GM03348 (cell line): ENCODE measurements around the gene NPLOC4.

Source experiments
- DNase-seq: peaks from one replicate; pipeline ENCODE4 v3.0.0; 2012; ENCODE audit warnings: low spot score

Gene NPLOC4

GRCh38 chr17:81662002-81662401, 25.1 kb upstream of the NPLOC4 start:
- no peak for DNase-seq

- no peak for DNase-seq
Observed at GRCh38 chr17:81660441-81660840, 23.5 kb upstream of the NPLOC4 start.

- DNase-seq = no peak
Observed at GRCh38 chr17:81659038-81659437, 22.1 kb upstream of the NPLOC4 start.

- no peak for DNase-seq
Observed at GRCh38 chr17:81656835-81657234, 19.9 kb upstream of the NPLOC4 start.

- DNase-seq = no peak
Observed at GRCh38 chr17:81656118-81656743, 19.3 kb upstream of the NPLOC4 start, which contains the start of gene PDE6G. PDE6G (minus strand) TSS chr17:81656542; CDS start chr17:81653305, 3,237 bp downstream.

GRCh38 chr17:81655378-81656117, 18.6 kb upstream of the NPLOC4 start:
- no peak for DNase-seq

- no peak for DNase-seq
Observed at GRCh38 chr17:81652906-81653771, 16.2 kb upstream of the NPLOC4 start.

- peak; percentile 57 for DNase-seq
Observed at GRCh38 chr17:81651692-81652091, 14.8 kb upstream of the NPLOC4 start.

- no peak for DNase-seq
Observed at GRCh38 chr17:81650951-81651350, 14.0 kb upstream of the NPLOC4 start.

GRCh38 chr17:81648707-81649085, 11.8 kb upstream of the NPLOC4 start:
- DNase-seq = no peak

GRCh38 chr17:81648013-81648706, 11.2 kb upstream of the NPLOC4 start:
- no peak for DNase-seq

- no peak for DNase-seq
Observed at GRCh38 chr17:81647640-81648012, 10.7 kb upstream of the NPLOC4 start.

GRCh38 chr17:81646869-81647600, 10.1 kb upstream of the NPLOC4 start:
- DNase-seq = no peak

- DNase-seq = no peak
Observed at GRCh38 chr17:81644976-81645952, 8.4 kb upstream of the NPLOC4 start.

- no peak for DNase-seq
Observed at GRCh38 chr17:81644496-81644895, 7.6 kb upstream of the NPLOC4 start.

- peak; percentile 92 for DNase-seq
Observed at GRCh38 chr17:81641825-81642489, 5.0 kb upstream of the NPLOC4 start.

GRCh38 chr17:81640011-81640410, 3.1 kb upstream of the NPLOC4 start:
- DNase-seq = no peak

GRCh38 chr17:81638683-81639082, 1.8 kb upstream of the NPLOC4 start:
- no peak for DNase-seq

- no peak for DNase-seq
Observed at GRCh38 chr17:81635973-81636504, 873 bp downstream of the NPLOC4 start.
